Neural cell (in vitro differentiated cells): ENCODE data around the gene KRTAP5-6. TPM values are rescaled to one million over a fixed set of nuclear protein-coding genes. Genes with fewer than 3 reads are reported as not detected.

Experiments
- H2AFZ ChIP-seq: fragments of 200-600, 300-800 bp; sonication (generic), shearing (Covaris generic); 2 replicates; pipeline ENCODE4 v1.6.0; 2014; ENCODE audit warnings: low read depth, mild to moderate bottlenecking, antibody characterized with exemption, low read length, moderate library complexity
- H3F3A ChIP-seq: fragments of 200-600 bp; shearing (Covaris generic); 2 replicates; pipeline ENCODE4 v1.6.1; 2016; ENCODE audit warnings: mild to moderate bottlenecking, moderate library complexity, mixed read lengths, antibody characterized with exemption, low read length; ENCODE audit not compliant: insufficient read depth, poor library complexity, severe bottlenecking
- H3K27ac ChIP-seq: fragments of 200-600, 300-800 bp; sonication (generic), shearing (Covaris generic); 2 replicates; pipeline ENCODE4 v1.5.1; 2014; ENCODE audit warnings: mild to moderate bottlenecking, low read length, moderate library complexity
- H3K27me3 ChIP-seq: fragments of 300-800, 200-600 bp; sonication (generic), shearing (Covaris generic); 2 replicates; pipeline ENCODE4 v1.6.0; 2014; ENCODE audit warnings: mild to moderate bottlenecking, low read depth, low read length, moderate library complexity; ENCODE audit not compliant: insufficient read depth
- H3K36me3 ChIP-seq: fragments of 300-800, 200-600 bp; sonication (generic), shearing (Covaris generic); 2 replicates; pipeline ENCODE4 v1.5.1; 2014; ENCODE audit warnings: mild to moderate bottlenecking, antibody characterized with exemption, low read length, moderate library complexity; ENCODE audit not compliant: insufficient read depth
- H3K4me2 ChIP-seq: fragments of 300-800, 200-600 bp; sonication (generic), shearing (Covaris generic); 2 replicates; pipeline ENCODE4 v1.6.0; 2014; ENCODE audit warnings: mild to moderate bottlenecking, low read length
- H3K4me3 ChIP-seq: fragments of 300-800, 200-600 bp; sonication (generic), shearing (Covaris generic); 2 replicates; pipeline ENCODE4 v1.5.1; 2014; ENCODE audit warnings: mild to moderate bottlenecking, low read length, moderate library complexity
- H3K79me2 ChIP-seq: fragments of 200-600 bp; shearing (Covaris generic); replicated peaks from 2 replicates; pipeline ENCODE4 v1.6.0; 2014; ENCODE audit warnings: mild to moderate bottlenecking, low read length, moderate library complexity; ENCODE audit not compliant: insufficient read depth
- H3K9ac ChIP-seq: fragments of 300-800, 200-600 bp; sonication (generic), shearing (Covaris generic); 2 replicates; pipeline ENCODE4 v1.6.1; 2016; ENCODE audit warnings: mild to moderate bottlenecking, low read length, mixed read lengths
- H3K9me2 ChIP-seq: fragments of 200-600 bp; shearing (Covaris generic); 2 replicates; pipeline ENCODE4 v1.6.1; 2016; ENCODE audit warnings: mild to moderate bottlenecking, low read length, mixed read lengths; ENCODE audit not compliant: insufficient read depth
- H3K9me3 ChIP-seq: fragments of 200-600, 300-800 bp; sonication (generic), shearing (Covaris generic); 2 replicates; pipeline ENCODE4 v1.6.1; 2016; ENCODE audit warnings: mild to moderate bottlenecking, mixed run types, low read length, moderate library complexity, mixed read lengths
- H4K20me1 ChIP-seq: fragments of 200-600 bp; shearing (Covaris generic); 2 replicates; pipeline ENCODE4 v1.6.1; 2016; ENCODE audit warnings: mild to moderate bottlenecking, mixed run types; ENCODE audit not compliant: insufficient read depth
- EP300 ChIP-seq: fragments of 450-650 bp; conservative IDR thresholded peaks from 2 replicates; pipeline ENCODE4 v1.6.1; 2014; ENCODE audit warnings: antibody characterized with exemption, mild to moderate bottlenecking, moderate library complexity; ENCODE audit not compliant: poor library complexity, severe bottlenecking
- EZH2 ChIP-seq: fragments of 200-600, 300-800 bp; shearing (Covaris generic), sonication (generic); IDR thresholded peaks from 2 replicates; pipeline ENCODE4 v1.6.1; 2014; ENCODE audit warnings: antibody characterized with exemption, low read length, borderline replicate concordance, mild to moderate bottlenecking; ENCODE audit not compliant: insufficient read depth, poor library complexity, severe bottlenecking
- POLR2AphosphoS5 ChIP-seq: IDR thresholded peaks from 2 replicates; pipeline ENCODE4 v1.6.1; 2012
- RAD21 ChIP-seq: fragments of 450-650 bp; conservative IDR thresholded peaks from 2 replicates; pipeline ENCODE4 v1.6.1; 2014; ENCODE audit warnings: antibody characterized with exemption, mild to moderate bottlenecking, moderate library complexity
- polyA plus RNA-seq: library from polyadenylated mRNA; depleted of rRNA; stranded (reverse); fragments of >200 nt; gene quantifications from 2 replicates; pipeline ENCODE4 v1.2.3, GENCODE V29; 2014
- TF ChIP-seq, protein P1 (sequence below): fragments of 450-650 bp; IDR thresholded peaks from 2 replicates; pipeline ENCODE4 v1.5.1; 2014; ENCODE audit warnings: antibody characterized with exemption, mild to moderate bottlenecking, moderate library complexity; ENCODE audit not compliant: poor library complexity, severe bottlenecking
- TF ChIP-seq, protein P2 (sequence below): IDR thresholded peaks from 2 replicates; pipeline ENCODE4 v1.6.1; 2012; ENCODE audit warnings: borderline replicate concordance

Gene KRTAP5-6
- polyA plus RNA-seq, 1 donor from 2014 or later, result not detected

DNA sequence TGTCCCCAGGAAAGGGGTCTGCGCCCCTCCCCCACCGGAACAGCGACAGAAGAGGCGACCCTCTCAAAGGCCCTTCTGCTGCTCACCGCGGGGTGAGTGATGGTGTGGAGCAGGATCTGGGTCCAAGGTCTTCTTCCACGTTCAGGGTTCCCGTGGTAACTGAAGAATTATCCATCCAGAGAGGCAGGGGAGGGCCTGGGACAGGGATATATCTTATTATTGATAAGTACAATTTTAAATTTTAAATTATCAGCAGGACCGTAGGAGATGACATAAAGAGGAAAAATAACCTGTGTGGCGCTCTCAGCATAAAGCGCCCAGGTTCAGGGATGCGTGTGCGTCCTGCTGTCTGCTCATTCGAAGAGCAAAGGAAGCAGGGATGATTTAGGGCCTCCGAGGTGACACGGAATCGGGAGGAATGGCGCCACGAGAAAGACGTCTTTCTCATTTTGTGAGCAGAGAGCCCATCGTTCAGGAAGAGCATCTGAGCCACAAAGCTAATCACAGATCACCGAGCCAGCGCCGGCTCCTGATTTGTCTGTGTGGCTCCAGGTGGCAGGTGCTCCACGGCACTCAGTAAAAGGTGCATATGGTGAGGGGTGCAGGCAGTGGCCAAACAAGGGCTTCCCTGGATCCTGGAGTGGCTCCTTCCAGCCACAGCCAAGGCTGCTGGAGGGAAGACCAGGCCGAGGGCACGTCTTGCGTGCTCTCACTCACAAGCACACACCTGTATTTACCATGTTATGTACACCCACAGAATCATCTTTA lies 48.2 kb upstream of the KRTAP5-6 start:
- TF ChIP-seq RAD21, result no peak
- no peak for TF ChIP-seq POLR2AphosphoS5
- TF ChIP-seq EZH2, result no peak
- no peak for TF ChIP-seq EP300
- no peaks in the 10 kb centered on the region for H3K9me3 ChIP-seq
- no peaks in the 10 kb centered on the region for H3K36me3 ChIP-seq
- no peaks in the 10 kb centered on the region for H3F3A ChIP-seq
- H3K4me2 ChIP-seq, result no peak overlapping the region
- H3K27me3 ChIP-seq, result no peaks in the 10 kb centered on the region
- H3K9ac ChIP-seq, result no peak overlapping the region
- H3K79me2 ChIP-seq, result no peaks in the 10 kb centered on the region
- H3K4me3 ChIP-seq, result no peak overlapping the region
- no peaks in the 10 kb centered on the region for H3K9me2 ChIP-seq
- no peak overlapping the region for H2AFZ ChIP-seq
- no peaks in the 10 kb centered on the region for H4K20me1 ChIP-seq
- no peak overlapping the region for H3K27ac ChIP-seq

DNA sequence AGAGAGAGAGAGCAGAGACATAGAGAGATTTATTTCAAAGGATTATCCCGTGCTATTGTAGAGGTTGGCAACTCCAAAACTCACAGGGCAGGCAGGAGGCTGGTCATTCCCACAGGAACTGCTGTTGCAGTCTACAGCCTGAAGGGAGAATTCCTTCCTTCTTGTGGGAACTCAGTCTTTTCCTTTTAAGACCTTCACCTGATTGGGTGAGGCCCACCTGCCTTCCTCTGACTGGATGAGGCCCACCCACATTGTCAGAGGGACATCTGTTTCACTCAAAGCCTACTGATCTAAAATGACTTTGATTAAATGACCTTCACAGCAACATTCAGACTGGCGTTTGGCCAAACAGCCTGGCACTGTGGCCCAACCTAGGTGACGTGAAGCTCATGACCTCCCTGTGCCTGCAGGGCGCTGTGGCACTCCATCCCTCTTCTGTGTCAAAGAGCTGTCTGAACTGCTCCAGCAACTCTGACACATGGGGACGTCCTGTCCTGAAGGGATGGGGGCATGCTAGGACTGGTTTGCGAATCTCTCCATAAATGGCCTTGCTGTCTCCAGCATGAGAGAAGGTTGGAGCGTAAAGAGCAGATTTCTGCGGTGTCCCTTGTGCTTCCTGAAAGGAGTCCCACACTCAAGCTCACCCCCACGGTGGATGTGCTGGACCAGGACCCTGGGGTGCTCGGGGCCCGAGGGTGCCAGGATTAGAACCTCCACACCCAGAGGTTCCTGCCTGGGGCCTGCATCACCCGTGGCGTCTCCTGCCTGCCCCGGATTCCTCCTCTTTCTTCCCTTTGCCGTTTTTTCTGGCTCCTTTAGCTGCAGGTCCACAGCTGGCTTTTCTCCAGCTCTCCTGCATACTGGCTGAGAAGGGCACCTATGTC lies 46.7 kb upstream of the KRTAP5-6 start:
- H3K9ac ChIP-seq, result no peak overlapping the region
- H3K27me3 ChIP-seq, result no peaks in the 10 kb centered on the region
- no peaks in the 10 kb centered on the region for H3K36me3 ChIP-seq
- no peaks in the 10 kb centered on the region for H3K9me2 ChIP-seq
- H3K79me2 ChIP-seq, result no peaks in the 10 kb centered on the region
- H2AFZ ChIP-seq, result no peak overlapping the region
- no peaks in the 10 kb centered on the region for H4K20me1 ChIP-seq
- no peaks in the 10 kb centered on the region for H3F3A ChIP-seq
- TF ChIP-seq, protein P1, sequence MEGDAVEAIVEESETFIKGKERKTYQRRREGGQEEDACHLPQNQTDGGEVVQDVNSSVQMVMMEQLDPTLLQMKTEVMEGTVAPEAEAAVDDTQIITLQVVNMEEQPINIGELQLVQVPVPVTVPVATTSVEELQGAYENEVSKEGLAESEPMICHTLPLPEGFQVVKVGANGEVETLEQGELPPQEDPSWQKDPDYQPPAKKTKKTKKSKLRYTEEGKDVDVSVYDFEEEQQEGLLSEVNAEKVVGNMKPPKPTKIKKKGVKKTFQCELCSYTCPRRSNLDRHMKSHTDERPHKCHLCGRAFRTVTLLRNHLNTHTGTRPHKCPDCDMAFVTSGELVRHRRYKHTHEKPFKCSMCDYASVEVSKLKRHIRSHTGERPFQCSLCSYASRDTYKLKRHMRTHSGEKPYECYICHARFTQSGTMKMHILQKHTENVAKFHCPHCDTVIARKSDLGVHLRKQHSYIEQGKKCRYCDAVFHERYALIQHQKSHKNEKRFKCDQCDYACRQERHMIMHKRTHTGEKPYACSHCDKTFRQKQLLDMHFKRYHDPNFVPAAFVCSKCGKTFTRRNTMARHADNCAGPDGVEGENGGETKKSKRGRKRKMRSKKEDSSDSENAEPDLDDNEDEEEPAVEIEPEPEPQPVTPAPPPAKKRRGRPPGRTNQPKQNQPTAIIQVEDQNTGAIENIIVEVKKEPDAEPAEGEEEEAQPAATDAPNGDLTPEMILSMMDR, result no peak
- TF ChIP-seq, protein P2, sequence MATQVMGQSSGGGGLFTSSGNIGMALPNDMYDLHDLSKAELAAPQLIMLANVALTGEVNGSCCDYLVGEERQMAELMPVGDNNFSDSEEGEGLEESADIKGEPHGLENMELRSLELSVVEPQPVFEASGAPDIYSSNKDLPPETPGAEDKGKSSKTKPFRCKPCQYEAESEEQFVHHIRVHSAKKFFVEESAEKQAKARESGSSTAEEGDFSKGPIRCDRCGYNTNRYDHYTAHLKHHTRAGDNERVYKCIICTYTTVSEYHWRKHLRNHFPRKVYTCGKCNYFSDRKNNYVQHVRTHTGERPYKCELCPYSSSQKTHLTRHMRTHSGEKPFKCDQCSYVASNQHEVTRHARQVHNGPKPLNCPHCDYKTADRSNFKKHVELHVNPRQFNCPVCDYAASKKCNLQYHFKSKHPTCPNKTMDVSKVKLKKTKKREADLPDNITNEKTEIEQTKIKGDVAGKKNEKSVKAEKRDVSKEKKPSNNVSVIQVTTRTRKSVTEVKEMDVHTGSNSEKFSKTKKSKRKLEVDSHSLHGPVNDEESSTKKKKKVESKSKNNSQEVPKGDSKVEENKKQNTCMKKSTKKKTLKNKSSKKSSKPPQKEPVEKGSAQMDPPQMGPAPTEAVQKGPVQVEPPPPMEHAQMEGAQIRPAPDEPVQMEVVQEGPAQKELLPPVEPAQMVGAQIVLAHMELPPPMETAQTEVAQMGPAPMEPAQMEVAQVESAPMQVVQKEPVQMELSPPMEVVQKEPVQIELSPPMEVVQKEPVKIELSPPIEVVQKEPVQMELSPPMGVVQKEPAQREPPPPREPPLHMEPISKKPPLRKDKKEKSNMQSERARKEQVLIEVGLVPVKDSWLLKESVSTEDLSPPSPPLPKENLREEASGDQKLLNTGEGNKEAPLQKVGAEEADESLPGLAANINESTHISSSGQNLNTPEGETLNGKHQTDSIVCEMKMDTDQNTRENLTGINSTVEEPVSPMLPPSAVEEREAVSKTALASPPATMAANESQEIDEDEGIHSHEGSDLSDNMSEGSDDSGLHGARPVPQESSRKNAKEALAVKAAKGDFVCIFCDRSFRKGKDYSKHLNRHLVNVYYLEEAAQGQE, result no peak
- TF ChIP-seq EZH2, result no peak
- no peak for TF ChIP-seq POLR2AphosphoS5
- no peak for TF ChIP-seq RAD21
- no peak overlapping the region for H3K4me3 ChIP-seq
- no peak overlapping the region for H3K27ac ChIP-seq
- no peaks in the 10 kb centered on the region for H3K9me3 ChIP-seq
- no peak overlapping the region for H3K4me2 ChIP-seq
